Measurements from ENCODE around the gene XPA. TPM values are rescaled to one million over a fixed set of nuclear protein-coding genes. Genes with fewer than 3 reads are reported as not detected.
A peak's percentile ranks its signal among the peaks of the same experiment; 100 is the strongest.

XPA gene
- total RNA-seq, 1 experiment from 2014 or later: 12.3 TPM

- ChIA-PET CTCF (interaction anchor here (0.7 to 0.9 kb wide), 2 partner anchors 14 to 191 kb away, joined by 3 to 7 read pairs; no protein-coding TSS in a partner anchor), POLR2A (interaction anchor here (1.0 to 1.2 kb wide), 3 partner anchors 13 to 37 kb away, joined by 3 to 4 read pairs (median 4); partner anchors contain the start of gene XPA)
- BruUV-seq (replicated peaks): no TSS peak
- Mint-ChIP-seq H3K27ac (ENCODE audit: low read depth, unreplicated experiment) (peak overlapping the region; percentile 59), H3K4me1 (ENCODE audit: insufficient read depth, unreplicated experiment) (no peaks in the 10 kb centered on the region), H3K9me3 (ENCODE audit: unreplicated experiment) (no peaks in the 10 kb centered on the region), H3K27me3 (ENCODE audit: insufficient read depth, unreplicated experiment) (no peaks in the 10 kb centered on the region), H3K36me3 (ENCODE audit: insufficient read depth, unreplicated experiment) (peaks cover 94% of the 10 kb centered on the region), H3K4me3 (ENCODE audit: unreplicated experiment) (no peak overlapping the region)
- intact Hi-C loops (cut with micrococcal nuclease): no loop called here
- TF ChIP-seq, protein P1, sequence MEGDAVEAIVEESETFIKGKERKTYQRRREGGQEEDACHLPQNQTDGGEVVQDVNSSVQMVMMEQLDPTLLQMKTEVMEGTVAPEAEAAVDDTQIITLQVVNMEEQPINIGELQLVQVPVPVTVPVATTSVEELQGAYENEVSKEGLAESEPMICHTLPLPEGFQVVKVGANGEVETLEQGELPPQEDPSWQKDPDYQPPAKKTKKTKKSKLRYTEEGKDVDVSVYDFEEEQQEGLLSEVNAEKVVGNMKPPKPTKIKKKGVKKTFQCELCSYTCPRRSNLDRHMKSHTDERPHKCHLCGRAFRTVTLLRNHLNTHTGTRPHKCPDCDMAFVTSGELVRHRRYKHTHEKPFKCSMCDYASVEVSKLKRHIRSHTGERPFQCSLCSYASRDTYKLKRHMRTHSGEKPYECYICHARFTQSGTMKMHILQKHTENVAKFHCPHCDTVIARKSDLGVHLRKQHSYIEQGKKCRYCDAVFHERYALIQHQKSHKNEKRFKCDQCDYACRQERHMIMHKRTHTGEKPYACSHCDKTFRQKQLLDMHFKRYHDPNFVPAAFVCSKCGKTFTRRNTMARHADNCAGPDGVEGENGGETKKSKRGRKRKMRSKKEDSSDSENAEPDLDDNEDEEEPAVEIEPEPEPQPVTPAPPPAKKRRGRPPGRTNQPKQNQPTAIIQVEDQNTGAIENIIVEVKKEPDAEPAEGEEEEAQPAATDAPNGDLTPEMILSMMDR (IDR thresholded peaks at IDR 0.05; ENCODE audit: unreplicated experiment): no peak
- DNase-seq (ENCODE audit: unreplicated experiment): no peak
Observed at GRCh38 chr9:97659771-97660170, 37.4 kb downstream of the XPA start.

GRCh38 chr9:97658707-97659106 lies 38.4 kb downstream of the XPA start:
- intact Hi-C loops (cut with micrococcal nuclease): no loop called here
- H3K9me3 Mint-ChIP-seq (ENCODE audit: unreplicated experiment): no peaks in the 10 kb centered on the region
- no peaks in the 10 kb centered on the region for H3K27me3 Mint-ChIP-seq (ENCODE audit: insufficient read depth, unreplicated experiment)
- peaks cover 94% of the 10 kb centered on the region for H3K36me3 Mint-ChIP-seq (ENCODE audit: insufficient read depth, unreplicated experiment)
- TF ChIP-seq, protein P1 (IDR thresholded peaks at IDR 0.05; ENCODE audit: unreplicated experiment): no peak
- BruUV-seq (replicated peaks): no TSS peak
- no peak for DNase-seq (ENCODE audit: unreplicated experiment)
- ChIA-PET POLR2A (no interaction called here), CTCF (interaction anchor here (0.7 kb wide), 1 partner anchor 11 kb away, joined by 3 read pairs; no protein-coding TSS in a partner anchor)
- no peak overlapping the region for H3K4me3 Mint-ChIP-seq (ENCODE audit: unreplicated experiment)
- no peak overlapping the region for H3K27ac Mint-ChIP-seq (ENCODE audit: low read depth, unreplicated experiment)
- H3K4me1 Mint-ChIP-seq (ENCODE audit: insufficient read depth, unreplicated experiment): no peaks in the 10 kb centered on the region

- Mint-ChIP-seq H3K4me3 (ENCODE audit: unreplicated experiment) (no peak overlapping the region), H3K27ac (ENCODE audit: low read depth, unreplicated experiment) (no peak overlapping the region), H3K9me3 (ENCODE audit: unreplicated experiment) (no peaks in the 10 kb centered on the region), H3K27me3 (ENCODE audit: insufficient read depth, unreplicated experiment) (no peaks in the 10 kb centered on the region), H3K4me1 (ENCODE audit: insufficient read depth, unreplicated experiment) (no peaks in the 10 kb centered on the region), H3K36me3 (ENCODE audit: insufficient read depth, unreplicated experiment) (peaks cover 87% of the 10 kb centered on the region)
- CTCF ChIA-PET: no interaction called here
- no TSS peak for BruUV-seq (replicated peaks)
- intact Hi-C loops (cut with micrococcal nuclease): no loop called here
- no peak for DNase-seq (ENCODE audit: unreplicated experiment)
- POLR2A ChIA-PET: interaction anchor here (0.7 kb wide), 1 partner anchor 15 kb away, joined by 3 read pairs; no protein-coding TSS in a partner anchor
- TF ChIP-seq, protein P1 (IDR thresholded peaks at IDR 0.05; ENCODE audit: unreplicated experiment): no peak
Observed at GRCh38 chr9:97651646-97652045, 45.5 kb downstream of the XPA start.

- no TSS peak for BruUV-seq (replicated peaks)
- no peaks in the 10 kb centered on the region for H3K9me3 Mint-ChIP-seq (ENCODE audit: unreplicated experiment)
- no peak for DNase-seq (ENCODE audit: unreplicated experiment)
- ChIA-PET POLR2A (interaction anchor here (0.6 to 3.0 kb wide), 3 partner anchors 9 to 27 kb away, joined by 3 to 18 read pairs (median 4); partner anchors contain the start of genes NCBP1 and TSTD2), CTCF (interaction anchor here (0.6 to 1.7 kb wide), 2 partner anchors 11 to 19 kb away, joined by 3 to 4 read pairs; no protein-coding TSS in a partner anchor)
- peaks cover 77% of the 10 kb centered on the region for H3K36me3 Mint-ChIP-seq (ENCODE audit: insufficient read depth, unreplicated experiment)
- TF ChIP-seq, protein P1 (IDR thresholded peaks at IDR 0.05; ENCODE audit: unreplicated experiment): no peak
- intact Hi-C loops (cut with micrococcal nuclease): no loop called here
- H3K4me1 Mint-ChIP-seq (ENCODE audit: insufficient read depth, unreplicated experiment): peaks cover 6% of the 10 kb centered on the region
- H3K27me3 Mint-ChIP-seq (ENCODE audit: insufficient read depth, unreplicated experiment): no peaks in the 10 kb centered on the region
- no peak overlapping the region for H3K27ac Mint-ChIP-seq (ENCODE audit: low read depth, unreplicated experiment)
- H3K4me3 Mint-ChIP-seq (ENCODE audit: unreplicated experiment): no peak overlapping the region
Observed at GRCh38 chr9:97647996-97648395, 49.1 kb downstream of the XPA start.
